SK-N-SH (cell line): ENCODE results near the gene SPTB. TPM values are rescaled to one million over a fixed set of nuclear protein-coding genes. Genes with fewer than 3 reads are reported as not detected.

Experiments
- CTCF ChIA-PET: fragments of 300-600, 350-600 bp; formaldehyde crosslinking; extraction: SDS; loops from one replicate; lab custom pipeline; 2021; lab: Yijun Ruan, JAX
- POLR2A ChIA-PET: fragments of 350-600 bp; sonication (Branson Sonifier 250); formaldehyde crosslinking; extraction: SDS; loops from one replicate; lab custom pipeline; 2020; ENCODE audit warnings: antibody characterized with exemption, inconsistent platforms; lab: Yijun Ruan, JAX
- DNase-seq: peaks from one replicate; pipeline ENCODE4 v3.0.0; 2012
- H2AFZ ChIP-seq: fragments of 200-600 bp; sonication (generic); 2 replicates; pipeline ENCODE4 v1.8.1; 2016; ENCODE audit warnings: antibody characterized with exemption, mild to moderate bottlenecking, low read depth
- H3F3A ChIP-seq: fragments of 200-600 bp; sonication (generic); replicated peaks from 2 replicates; pipeline ENCODE3; 2016; ENCODE audit warnings: antibody characterized with exemption, mild to moderate bottlenecking; ENCODE audit not compliant: insufficient read depth
- H3K27ac ChIP-seq, 2 experiments: fragments of 200-500 bp in 1 of 2; fragments of 200-600 bp in 1 of 2; sonication (Bioruptor generic) in 1 of 2; sonication (generic), shearing (Covaris generic) in 1 of 2; 2 replicates each; pipeline versions ENCODE4 v1.5.1 to v1.6.1; 2014 to 2016; ENCODE audit warnings: low read depth in 2 of 2, inconsistent platforms in 1 of 2, low read length in 1 of 2, mild to moderate bottlenecking in 1 of 2, mixed read lengths in 1 of 2
- H3K27me3 ChIP-seq: fragments of 200-600 bp; sonication (generic), shearing (Covaris generic); 2 replicates; pipeline ENCODE4 v1.6.1; 2016; ENCODE audit warnings: mixed run types; ENCODE audit not compliant: insufficient read depth
- H3K36me3 ChIP-seq, 2 experiments: fragments of 200-500 bp in 1 of 2; fragments of 200-600 bp in 1 of 2; sonication (Bioruptor generic) in 1 of 2; sonication (generic) in 1 of 2; replicated peaks in 1 of 2; 2 replicates each; pipeline versions ENCODE3 to v1.5.1; 2014 to 2016; ENCODE audit warnings: low read length in 1 of 2, mild to moderate bottlenecking in 1 of 2; ENCODE audit not compliant: insufficient read depth in 2 of 2, control insufficient read depth in 1 of 2
- H3K4me1 ChIP-seq, 2 experiments: fragments of 200-500 bp in 1 of 2; fragments of 200-600 bp in 1 of 2; sonication (Bioruptor generic) in 1 of 2; sonication (generic), shearing (Covaris generic) in 1 of 2; 2 replicates each; pipeline versions ENCODE4 v1.5.1 to v1.6.1; 2014 to 2016; ENCODE audit warnings: low read depth in 1 of 2, low read length in 1 of 2, mixed run types in 1 of 2; ENCODE audit not compliant: insufficient read depth in 2 of 2, control insufficient read depth in 1 of 2
- H3K4me2 ChIP-seq: fragments of 200-600 bp; sonication (generic), shearing (Covaris generic); 2 replicates; pipeline ENCODE4 v1.6.1; 2017; ENCODE audit warnings: mixed run types
- H3K4me3 ChIP-seq, 2 experiments: fragments of 200-500 bp in 1 of 2; fragments of 200-600 bp in 1 of 2; sonication (Bioruptor generic) in 1 of 2; sonication (generic), shearing (Covaris generic) in 1 of 2; 2 replicates each; pipeline versions ENCODE4 v1.5.1 to v1.8.1; 2014 to 2016; ENCODE audit warnings: low read depth in 2 of 2, inconsistent platforms in 1 of 2, low read length in 1 of 2, mild to moderate bottlenecking in 1 of 2, mixed read lengths in 1 of 2, moderate library complexity in 1 of 2
- H3K79me2 ChIP-seq: fragments of 200-600 bp; sonication (generic); 2 replicates; pipeline ENCODE4 v1.8.1; 2017; ENCODE audit warnings: mild to moderate bottlenecking; ENCODE audit not compliant: insufficient read depth
- H3K9ac ChIP-seq: fragments of 200-600 bp; sonication (generic); 2 replicates; pipeline ENCODE4 v1.6.1; 2017; ENCODE audit warnings: mixed run types
- H3K9me2 ChIP-seq: fragments of 200-600 bp; sonication (generic); 2 replicates; pipeline ENCODE4 v1.6.1; 2017; ENCODE audit warnings: mixed run types
- H3K9me3 ChIP-seq: fragments of 200-600 bp; sonication (generic); 2 replicates; pipeline ENCODE4 v1.6.1; 2017; ENCODE audit warnings: mixed run types, mild to moderate bottlenecking, moderate library complexity
- H4K20me1 ChIP-seq: fragments of 200-600 bp; sonication (generic); 2 replicates; pipeline ENCODE4 v1.6.1; 2017; ENCODE audit warnings: mild to moderate bottlenecking, mixed run types; ENCODE audit not compliant: insufficient read depth
- CHD2 ChIP-seq: fragments of 150-350 bp; IDR thresholded peaks from 2 replicates; pipeline ENCODE4 v1.6.1; 2018; ENCODE audit warnings: low read length; ENCODE audit not compliant: partially characterized antibody
- EP300 ChIP-seq, 2 experiments: IDR thresholded peaks; 2 replicates each; pipeline versions ENCODE4 v1.4.0 to v1.6.1; 2012; ENCODE audit warnings: borderline replicate concordance in 1 of 2, low read depth in 1 of 2, low read length in 1 of 2
- EZH2phosphoT487 ChIP-seq: fragments of 200-600 bp; sonication (generic); IDR thresholded peaks from 2 replicates; pipeline ENCODE4 v1.6.1; 2017; ENCODE audit warnings: low read depth, mixed run types, mild to moderate bottlenecking, antibody characterized with exemption, moderate library complexity, borderline replicate concordance
- FOSL2 ChIP-seq: IDR thresholded peaks from 2 replicates; pipeline ENCODE4 v1.4.0; 2012; ENCODE audit warnings: low read depth, mild to moderate bottlenecking, moderate library complexity, borderline replicate concordance
- FOXJ3 ChIP-seq: sonication (generic); formaldehyde crosslinking; IDR thresholded peaks from 2 replicates; pipeline ENCODE4 v1.5.1; 2020; ENCODE audit warnings: mild to moderate bottlenecking, missing genetic modification reagents
- FOXM1 ChIP-seq: IDR thresholded peaks from 2 replicates; pipeline ENCODE4 v1.4.0; 2012; ENCODE audit warnings: low read depth, mild to moderate bottlenecking
- JUND ChIP-seq: IDR thresholded peaks from 2 replicates; pipeline ENCODE4 v1.4.0; 2012
- MXI1 ChIP-seq: IDR thresholded peaks from 2 replicates; pipeline ENCODE4 v1.6.1; 2012; ENCODE audit warnings: mild to moderate bottlenecking, low read depth, low read length, improper control_type of control experiment
- NRF1 ChIP-seq: IDR thresholded peaks from 2 replicates; pipeline ENCODE4 v1.6.1; 2012; ENCODE audit warnings: low read depth, mild to moderate bottlenecking, low read length
- POLR2AphosphoS5 ChIP-seq: IDR thresholded peaks from 2 replicates; pipeline ENCODE4 v1.6.1; 2012; ENCODE audit warnings: low read depth, low read length
- RCOR1 ChIP-seq: fragments of 150-350 bp; IDR thresholded peaks from 2 replicates; pipeline ENCODE4 v1.6.1; 2017; ENCODE audit warnings: antibody characterized with exemption, low read length
- RFX5 ChIP-seq: IDR thresholded peaks from 2 replicates; pipeline ENCODE4 v1.6.1; 2012; ENCODE audit warnings: mild to moderate bottlenecking, improper control_type of control experiment, low read length
- TAF1 ChIP-seq: IDR thresholded peaks from 2 replicates; pipeline ENCODE4 v1.6.1; 2012; ENCODE audit warnings: low read depth, mild to moderate bottlenecking, low read length, moderate library complexity, borderline replicate concordance
- TCF12 ChIP-seq: IDR thresholded peaks from 2 replicates; pipeline ENCODE4 v1.4.0; 2012
- WGBS: methylation state at CpG from one replicate; pipeline ENCODE4 v1.1.6; 2017; ENCODE audit warnings: low lambda C conversion rate; 5-methylcytosine and 5-hydroxymethylcytosine counted together
- polyA plus RNA-seq, 3 experiments: library from polyadenylated mRNA; depleted of rRNA; stranded (reverse); fragments of >200 nt; gene quantifications; 2 replicates each; pipeline ENCODE4 v1.2.3, GENCODE V29; 2012
- TF ChIP-seq, protein P1 (sequence below): IDR thresholded peaks from 2 replicates; pipeline ENCODE4 v1.4.0; 2012; ENCODE audit warnings: low read depth, borderline replicate concordance
- TF ChIP-seq, protein P2 (sequence below): fragments of 200-600 bp; sonication (generic); IDR thresholded peaks from 2 replicates; pipeline ENCODE4 v1.6.1; 2017; ENCODE audit warnings: antibody characterized with exemption, mild to moderate bottlenecking, moderate library complexity
- TF ChIP-seq, protein P3 (sequence below): IDR thresholded peaks from 2 replicates; pipeline ENCODE4 v1.6.1; 2012; ENCODE audit warnings: mild to moderate bottlenecking, low read depth, low read length, moderate library complexity
- TF ChIP-seq, protein P4 (sequence below): IDR thresholded peaks from 2 replicates; pipeline ENCODE4 v1.4.0; 2012; ENCODE audit warnings: low read depth

SPTB gene
- polyA plus RNA-seq, 1 of the 3 experiments (the other 2 are of a cell fraction) = 0.15 TPM

DNA sequence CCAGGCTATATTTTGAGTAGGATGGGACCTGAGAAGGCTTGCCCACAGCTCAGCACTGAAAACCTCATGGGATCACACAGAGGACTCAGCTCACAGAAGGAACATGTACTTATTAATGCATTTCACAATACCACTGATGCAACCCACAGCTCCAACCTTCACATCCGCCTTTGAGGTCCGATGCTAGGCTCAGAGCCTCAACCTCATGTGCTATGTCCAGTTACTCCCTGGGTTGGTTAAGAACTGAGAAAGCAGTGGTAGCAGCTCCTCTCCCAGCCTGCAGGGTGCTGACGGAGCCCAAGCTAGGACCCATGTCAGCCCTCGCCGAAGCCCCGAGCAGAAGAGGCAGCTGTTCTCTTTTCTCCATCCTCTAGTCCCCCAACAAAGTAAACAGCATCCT lies 52.9 kb downstream of the SPTB start:
- H3F3A ChIP-seq = no peaks in the 10 kb centered on the region
- H2AFZ ChIP-seq = no peak overlapping the region
- H3K4me2 ChIP-seq = no peak overlapping the region
- H3K4me1 ChIP-seq = peaks cover 0 to 16% of the 10 kb centered on the region in 2 experiments; a peak in 1 of 4 replicates
- CTCF ChIA-PET = interaction anchor here (0.6 to 5.8 kb wide), 6 partner anchors 14 to 155 kb away, joined by 3 to 163 read pairs (median 3); no protein-coding TSS in a partner anchor
- no peaks in the 10 kb centered on the region for H3K9me2 ChIP-seq
- H3K79me2 ChIP-seq = no peaks in the 10 kb centered on the region
- POLR2A ChIA-PET = no interaction called here
- no peaks in the 10 kb centered on the region for H3K27me3 ChIP-seq
- no peak overlapping the region for H3K9ac ChIP-seq
- DNase-seq = no peak
- no peaks in the 10 kb centered on the region for H4K20me1 ChIP-seq
- no peaks in the 10 kb centered on the region for H3K9me3 ChIP-seq
- no peak overlapping the region for H3K4me3 ChIP-seq
- 93% methylated on average over 6 of the region's 6 CpGs for WGBS
- no peak overlapping the region for H3K27ac ChIP-seq
- TF ChIP-seq POLR2AphosphoS5 (no peak), EP300 (IDR thresholded peaks at IDR 0.05; ENCODE audit: borderline replicate concordance in 1 of 2, low read depth in 1 of 2, low read length in 1 of 2) (no peak), FOXJ3 (CRISPR knock-in tag) (no peak), CHD2 (no peak), RFX5 (no peak)
- TF ChIP-seq, protein P1, sequence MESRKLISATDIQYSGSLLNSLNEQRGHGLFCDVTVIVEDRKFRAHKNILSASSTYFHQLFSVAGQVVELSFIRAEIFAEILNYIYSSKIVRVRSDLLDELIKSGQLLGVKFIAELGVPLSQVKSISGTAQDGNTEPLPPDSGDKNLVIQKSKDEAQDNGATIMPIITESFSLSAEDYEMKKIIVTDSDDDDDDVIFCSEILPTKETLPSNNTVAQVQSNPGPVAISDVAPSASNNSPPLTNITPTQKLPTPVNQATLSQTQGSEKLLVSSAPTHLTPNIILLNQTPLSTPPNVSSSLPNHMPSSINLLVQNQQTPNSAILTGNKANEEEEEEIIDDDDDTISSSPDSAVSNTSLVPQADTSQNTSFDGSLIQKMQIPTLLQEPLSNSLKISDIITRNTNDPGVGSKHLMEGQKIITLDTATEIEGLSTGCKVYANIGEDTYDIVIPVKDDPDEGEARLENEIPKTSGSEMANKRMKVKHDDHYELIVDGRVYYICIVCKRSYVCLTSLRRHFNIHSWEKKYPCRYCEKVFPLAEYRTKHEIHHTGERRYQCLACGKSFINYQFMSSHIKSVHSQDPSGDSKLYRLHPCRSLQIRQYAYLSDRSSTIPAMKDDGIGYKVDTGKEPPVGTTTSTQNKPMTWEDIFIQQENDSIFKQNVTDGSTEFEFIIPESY = no peak
- H3K36me3 ChIP-seq = no peaks in the 10 kb centered on the region

DNA sequence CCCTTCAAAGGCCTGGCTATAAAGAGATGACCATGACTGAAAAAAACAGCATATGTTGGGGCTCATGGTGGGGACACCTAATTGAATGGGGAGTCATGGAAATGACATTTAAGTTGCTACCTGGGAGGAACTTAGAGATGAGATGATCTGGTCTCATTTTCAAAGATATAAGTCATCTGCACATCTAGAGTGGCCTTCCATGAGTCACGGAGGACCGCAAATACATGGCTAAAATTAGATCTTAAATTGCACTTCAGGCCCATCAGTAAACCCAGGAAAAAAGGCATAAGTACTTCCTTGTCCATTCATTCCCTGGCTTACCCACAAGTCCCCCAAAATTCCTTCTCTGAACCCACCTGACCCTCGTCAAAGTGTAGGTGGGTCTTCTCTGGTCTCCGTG lies 53.4 kb downstream of the SPTB start:
- Histone ChIP-seq H3K4me1 (peaks cover 0 to 16% of the 10 kb centered on the region in 2 experiments; a peak in 1 of 4 replicates), H3K9me2 (no peaks in the 10 kb centered on the region), H4K20me1 (no peaks in the 10 kb centered on the region), H3K36me3 (no peaks in the 10 kb centered on the region), H3K27ac (no peak overlapping the region), H2AFZ (no peak overlapping the region), H3K27me3 (no peaks in the 10 kb centered on the region), H3K79me2 (no peaks in the 10 kb centered on the region), H3K4me3 (no peak overlapping the region), H3K9ac (no peak overlapping the region), H3K4me2 (no peak overlapping the region), H3K9me3 (no peaks in the 10 kb centered on the region), H3F3A (no peaks in the 10 kb centered on the region)
- POLR2A ChIA-PET = no interaction called here
- CTCF ChIA-PET = interaction anchor here (0.6 to 5.8 kb wide), 6 partner anchors 14 to 155 kb away, joined by 3 to 163 read pairs (median 3); no protein-coding TSS in a partner anchor
- no peak for DNase-seq
- 68% methylated on average over 4 of the region's 4 CpGs for WGBS
- TF ChIP-seq, protein P2, sequence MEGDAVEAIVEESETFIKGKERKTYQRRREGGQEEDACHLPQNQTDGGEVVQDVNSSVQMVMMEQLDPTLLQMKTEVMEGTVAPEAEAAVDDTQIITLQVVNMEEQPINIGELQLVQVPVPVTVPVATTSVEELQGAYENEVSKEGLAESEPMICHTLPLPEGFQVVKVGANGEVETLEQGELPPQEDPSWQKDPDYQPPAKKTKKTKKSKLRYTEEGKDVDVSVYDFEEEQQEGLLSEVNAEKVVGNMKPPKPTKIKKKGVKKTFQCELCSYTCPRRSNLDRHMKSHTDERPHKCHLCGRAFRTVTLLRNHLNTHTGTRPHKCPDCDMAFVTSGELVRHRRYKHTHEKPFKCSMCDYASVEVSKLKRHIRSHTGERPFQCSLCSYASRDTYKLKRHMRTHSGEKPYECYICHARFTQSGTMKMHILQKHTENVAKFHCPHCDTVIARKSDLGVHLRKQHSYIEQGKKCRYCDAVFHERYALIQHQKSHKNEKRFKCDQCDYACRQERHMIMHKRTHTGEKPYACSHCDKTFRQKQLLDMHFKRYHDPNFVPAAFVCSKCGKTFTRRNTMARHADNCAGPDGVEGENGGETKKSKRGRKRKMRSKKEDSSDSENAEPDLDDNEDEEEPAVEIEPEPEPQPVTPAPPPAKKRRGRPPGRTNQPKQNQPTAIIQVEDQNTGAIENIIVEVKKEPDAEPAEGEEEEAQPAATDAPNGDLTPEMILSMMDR = no peak
- TF ChIP-seq TAF1 = no peak
- TF ChIP-seq FOSL2 = no peak; the same call in 1 of the 2 replicates
- TF ChIP-seq EZH2phosphoT487 = no peak
- TF ChIP-seq, protein P3, sequence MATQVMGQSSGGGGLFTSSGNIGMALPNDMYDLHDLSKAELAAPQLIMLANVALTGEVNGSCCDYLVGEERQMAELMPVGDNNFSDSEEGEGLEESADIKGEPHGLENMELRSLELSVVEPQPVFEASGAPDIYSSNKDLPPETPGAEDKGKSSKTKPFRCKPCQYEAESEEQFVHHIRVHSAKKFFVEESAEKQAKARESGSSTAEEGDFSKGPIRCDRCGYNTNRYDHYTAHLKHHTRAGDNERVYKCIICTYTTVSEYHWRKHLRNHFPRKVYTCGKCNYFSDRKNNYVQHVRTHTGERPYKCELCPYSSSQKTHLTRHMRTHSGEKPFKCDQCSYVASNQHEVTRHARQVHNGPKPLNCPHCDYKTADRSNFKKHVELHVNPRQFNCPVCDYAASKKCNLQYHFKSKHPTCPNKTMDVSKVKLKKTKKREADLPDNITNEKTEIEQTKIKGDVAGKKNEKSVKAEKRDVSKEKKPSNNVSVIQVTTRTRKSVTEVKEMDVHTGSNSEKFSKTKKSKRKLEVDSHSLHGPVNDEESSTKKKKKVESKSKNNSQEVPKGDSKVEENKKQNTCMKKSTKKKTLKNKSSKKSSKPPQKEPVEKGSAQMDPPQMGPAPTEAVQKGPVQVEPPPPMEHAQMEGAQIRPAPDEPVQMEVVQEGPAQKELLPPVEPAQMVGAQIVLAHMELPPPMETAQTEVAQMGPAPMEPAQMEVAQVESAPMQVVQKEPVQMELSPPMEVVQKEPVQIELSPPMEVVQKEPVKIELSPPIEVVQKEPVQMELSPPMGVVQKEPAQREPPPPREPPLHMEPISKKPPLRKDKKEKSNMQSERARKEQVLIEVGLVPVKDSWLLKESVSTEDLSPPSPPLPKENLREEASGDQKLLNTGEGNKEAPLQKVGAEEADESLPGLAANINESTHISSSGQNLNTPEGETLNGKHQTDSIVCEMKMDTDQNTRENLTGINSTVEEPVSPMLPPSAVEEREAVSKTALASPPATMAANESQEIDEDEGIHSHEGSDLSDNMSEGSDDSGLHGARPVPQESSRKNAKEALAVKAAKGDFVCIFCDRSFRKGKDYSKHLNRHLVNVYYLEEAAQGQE = no peak
- TF ChIP-seq NRF1 = no peak
- TF ChIP-seq RCOR1 = no peak
- TF ChIP-seq, protein P4, sequence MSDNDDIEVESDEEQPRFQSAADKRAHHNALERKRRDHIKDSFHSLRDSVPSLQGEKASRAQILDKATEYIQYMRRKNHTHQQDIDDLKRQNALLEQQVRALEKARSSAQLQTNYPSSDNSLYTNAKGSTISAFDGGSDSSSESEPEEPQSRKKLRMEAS = no peak
- TF ChIP-seq FOXM1 = no peak
- TF ChIP-seq TCF12 = no peak
- TF ChIP-seq, protein P1 = no peak
- no peak for TF ChIP-seq MXI1
- TF ChIP-seq RFX5 = no peak
- no peak for TF ChIP-seq JUND
